Stimulated activated CD4-positive, alpha-beta T cell treated with anti-CD3 and anti-CD28 coated beads, Interleukin-4, amount 100 ng/mL, for 1 hour (primary cell): Measurements from ENCODE around the gene CYP11A1.
A peak's percentile ranks its signal among the peaks of the same experiment; 100 is the strongest.

Experiments
- DNase-seq: peaks from one replicate; pipeline ENCODE4 v3.0.0-alpha.2; 2020

CYP11A1 gene

DNA sequence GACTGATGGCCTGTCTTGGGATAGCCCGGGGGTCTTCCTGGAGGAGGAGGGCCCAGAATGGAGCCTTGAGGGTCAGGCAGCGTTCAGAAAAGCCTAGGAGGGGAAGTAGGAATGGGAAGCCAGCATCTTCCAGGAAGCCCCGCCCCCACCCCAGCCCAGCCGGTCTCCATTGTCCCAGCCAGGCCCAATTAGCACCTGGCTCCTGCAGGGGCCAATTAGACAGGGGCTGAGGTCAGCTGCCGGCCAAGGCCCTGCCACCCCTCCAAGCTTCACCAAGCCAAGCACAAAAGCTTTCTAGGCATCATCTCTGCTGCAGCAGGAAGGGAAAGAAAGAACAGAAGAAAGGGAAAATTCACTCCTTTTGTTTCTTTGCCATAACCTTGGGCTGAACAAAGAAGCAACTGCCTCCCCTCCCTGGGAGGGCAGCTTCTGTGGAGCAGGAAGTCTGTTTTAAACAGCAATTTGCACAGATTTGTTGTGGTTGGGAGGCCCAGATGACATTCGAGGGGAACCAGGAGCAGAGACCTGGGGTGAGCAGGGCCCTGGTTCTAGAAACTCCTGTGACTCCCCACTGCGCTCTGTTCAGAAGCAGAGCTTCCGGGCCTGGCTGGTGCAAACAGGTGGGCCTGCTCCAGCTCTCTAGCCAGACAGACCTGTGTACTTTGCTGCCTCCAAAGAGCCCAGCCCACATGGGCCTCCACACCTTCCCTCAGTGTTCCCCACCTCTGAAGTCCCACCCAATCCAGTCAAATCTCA is 47.7 kb downstream of the CYP11A1 start:
- DNase-seq, result no peak

- DNase-seq, result no peak
These were observed 48.3 kb downstream of the CYP11A1 start for GRCh38 chr15:74319138-74319460.

DNA sequence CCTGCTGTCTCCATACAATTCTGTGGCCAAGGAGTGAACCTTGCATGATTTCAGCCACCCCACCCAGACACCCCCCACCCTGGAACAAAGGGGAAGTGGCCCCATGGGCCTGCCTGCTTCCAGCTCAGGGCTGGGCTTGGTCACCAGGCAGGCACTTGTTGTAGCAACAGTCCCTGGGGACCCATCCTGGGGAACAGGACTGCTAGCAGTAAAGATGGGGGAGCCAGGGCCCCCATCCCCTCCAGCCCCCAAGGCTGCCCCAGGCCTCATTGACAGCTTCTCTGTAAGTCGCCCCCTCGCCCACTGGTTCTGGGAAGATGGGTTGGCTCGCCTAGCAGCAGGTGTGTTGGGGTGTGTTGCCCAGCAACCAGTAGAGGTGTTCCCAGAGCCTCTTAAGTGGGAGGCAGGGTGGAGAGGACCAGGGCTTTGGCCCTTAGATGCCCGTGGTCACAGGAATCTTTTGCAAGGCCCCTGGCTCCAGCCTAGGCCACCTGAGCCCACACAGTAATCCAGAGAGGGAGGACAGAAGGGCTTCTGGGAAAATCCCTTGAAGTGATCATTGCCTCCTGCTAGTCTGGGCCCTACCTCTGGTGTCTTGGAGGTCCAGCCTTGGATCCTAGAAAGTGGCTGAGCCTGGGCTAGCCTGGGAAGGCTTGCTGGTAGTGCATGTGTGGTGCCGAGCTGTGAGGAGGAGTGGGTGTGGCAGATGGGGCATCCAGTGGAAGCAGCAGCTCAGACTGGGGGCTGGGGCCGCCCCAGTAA is 48.9 kb downstream of the CYP11A1 start:
- DNase-seq, result no peak

DNA sequence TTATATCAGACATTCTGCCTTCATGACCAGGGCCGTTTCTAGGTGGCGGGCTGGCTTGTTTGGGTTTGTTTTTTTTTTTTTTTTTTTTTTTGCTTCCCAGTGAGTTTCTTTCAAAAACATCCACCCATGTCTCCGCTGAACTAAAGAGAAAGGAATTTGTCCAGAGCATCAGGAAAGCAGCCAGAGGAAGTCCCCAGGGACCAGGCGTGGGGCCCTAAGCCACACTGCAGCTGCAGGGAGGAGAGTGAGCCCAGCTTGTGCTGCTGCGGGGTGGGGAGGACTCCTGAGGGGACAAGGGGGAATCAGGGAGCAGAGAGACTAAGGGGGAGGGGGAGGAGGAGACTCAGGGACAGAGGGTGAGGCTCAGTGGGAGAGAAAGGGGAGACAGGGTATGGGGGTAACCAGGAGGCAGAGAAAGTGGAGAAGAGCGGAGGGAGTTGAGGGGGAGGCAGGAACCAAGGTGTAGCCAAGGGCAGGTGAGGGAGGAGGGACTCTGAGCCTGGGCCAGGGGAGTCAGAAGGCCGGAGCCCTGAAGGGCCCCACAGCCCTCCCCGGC is 49.5 kb downstream of the CYP11A1 start:
- DNase-seq, result no peak

- DNase-seq, result no peak
These were observed 51.3 kb downstream of the CYP11A1 start for GRCh38 chr15:74316141-74316540.

DNA sequence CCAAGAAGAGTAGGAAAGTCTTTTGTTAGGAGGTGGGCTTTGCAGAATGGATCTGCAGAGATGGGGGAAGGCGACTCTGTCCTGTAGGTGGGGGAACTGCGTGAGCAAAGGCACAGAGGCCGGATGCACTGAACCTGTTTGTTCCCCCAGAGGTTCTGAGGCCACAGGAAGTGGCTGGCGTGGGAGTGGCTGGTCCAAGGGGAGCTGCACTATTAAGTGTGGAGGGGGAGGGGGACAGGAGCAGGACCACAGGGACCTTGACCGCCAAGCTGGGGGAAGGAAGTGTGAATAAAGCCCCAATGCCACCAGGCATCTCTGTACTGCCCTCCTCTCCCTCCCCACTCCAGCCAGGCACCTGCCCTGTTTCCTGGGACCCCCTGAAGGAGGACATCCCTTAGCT is 51.8 kb downstream of the CYP11A1 start:
- DNase-seq, result no peak

DNA sequence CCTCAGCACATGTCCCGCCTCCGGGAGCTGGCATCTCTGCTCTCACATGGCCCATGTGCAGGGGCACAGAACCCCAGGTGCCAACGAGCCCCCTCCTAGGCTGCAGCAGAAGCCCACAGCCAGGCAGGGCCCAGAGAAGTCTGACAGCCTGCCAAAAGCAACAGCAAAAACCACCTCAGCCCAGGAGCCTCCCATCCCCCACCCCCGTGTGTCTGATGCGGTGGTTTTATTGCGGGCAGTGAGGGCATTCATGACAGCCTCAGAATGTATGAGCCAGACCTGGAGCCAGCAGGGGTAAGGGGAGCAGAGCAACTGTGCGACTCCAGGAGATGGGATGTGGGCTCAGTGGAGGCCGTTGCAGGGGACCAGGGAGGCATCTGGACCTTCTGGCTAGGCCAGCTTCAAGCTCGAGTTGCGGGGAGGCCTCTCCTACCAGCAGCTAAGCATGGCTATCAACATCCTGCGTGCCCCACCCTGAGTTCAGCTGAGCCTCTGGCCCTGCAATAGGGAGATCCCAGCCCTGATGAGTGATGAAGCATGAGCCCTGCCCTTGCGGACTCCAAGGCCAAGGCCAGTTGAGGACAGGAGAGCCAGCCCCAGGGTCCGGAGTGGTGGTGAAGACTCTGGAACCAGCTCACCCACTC is 52.5 kb downstream of the CYP11A1 start:
- DNase-seq, result no peak

- no peak for DNase-seq
These were observed 53.6 kb downstream of the CYP11A1 start for GRCh38 chr15:74313889-74314288.

DNA sequence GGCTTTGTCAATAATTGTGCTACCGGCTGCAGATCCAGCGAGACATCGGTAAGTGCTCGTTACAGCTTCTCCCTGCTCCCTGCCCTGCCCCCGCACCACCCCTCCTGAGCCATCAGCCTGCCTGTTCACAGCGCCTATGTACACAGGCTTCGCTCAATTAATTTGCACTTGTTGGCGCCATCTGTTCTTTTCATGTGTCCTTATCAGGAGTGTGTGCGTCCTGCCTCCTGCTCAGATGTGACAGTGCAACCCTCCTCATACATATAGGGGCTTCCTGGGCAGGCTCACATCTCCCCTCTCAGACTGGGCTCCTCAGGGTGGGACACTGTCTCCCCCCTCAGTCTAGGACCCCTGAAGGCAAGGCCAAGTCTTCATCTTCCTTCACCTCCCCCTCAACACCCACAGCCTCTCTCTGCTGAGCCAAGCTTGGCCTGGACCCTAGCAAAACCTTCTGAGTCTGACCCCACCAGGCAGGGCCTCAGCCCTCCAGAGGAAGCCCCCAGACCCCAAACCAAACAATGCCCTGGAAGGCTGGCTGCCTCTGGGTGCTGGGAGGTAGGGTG is 54.9 kb downstream of the CYP11A1 start:
- DNase-seq, result no peak

DNA sequence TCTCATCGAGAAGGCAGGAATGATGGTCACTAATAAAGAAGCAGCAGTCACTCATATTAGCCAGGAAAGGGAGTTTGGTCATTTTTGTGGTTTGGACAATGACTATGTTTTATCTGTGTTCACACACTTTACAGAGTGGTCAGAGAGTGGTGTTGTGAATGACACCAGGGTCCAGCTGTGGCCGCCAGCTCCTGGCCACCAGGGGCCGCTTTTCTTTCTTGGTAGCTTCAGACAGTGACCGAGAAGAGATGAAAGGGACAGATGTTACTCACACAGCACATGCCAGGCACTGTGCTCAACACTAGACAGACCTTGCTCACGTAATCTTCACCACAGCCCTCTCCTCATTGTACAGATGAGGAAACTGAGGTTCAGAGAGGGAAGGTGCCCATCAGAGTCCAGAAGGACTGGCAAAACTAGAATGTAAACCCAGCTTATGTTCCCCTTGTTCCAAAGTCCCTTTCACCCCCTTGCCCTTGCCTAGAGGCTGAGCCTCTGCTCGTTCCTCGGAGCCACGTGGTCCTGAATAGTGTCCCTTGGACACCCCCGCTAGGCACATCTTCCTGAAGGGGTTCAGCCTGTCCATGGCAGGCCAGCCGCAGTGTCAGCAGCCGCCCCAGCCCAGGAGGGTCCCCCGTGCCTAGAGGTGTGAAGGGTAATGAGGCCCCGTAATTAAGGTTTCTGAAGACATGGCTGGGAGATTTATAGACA is 55.6 kb downstream of the CYP11A1 start:
- DNase-seq, result no peak

GRCh38 chr15:74307827-74308811 is 59.3 kb downstream of the CYP11A1 start:
- DNase-seq, result peak; percentile 14

GRCh38 chr15:74306781-74307217 is 60.6 kb downstream of the CYP11A1 start:
- DNase-seq, result no peak

DNA sequence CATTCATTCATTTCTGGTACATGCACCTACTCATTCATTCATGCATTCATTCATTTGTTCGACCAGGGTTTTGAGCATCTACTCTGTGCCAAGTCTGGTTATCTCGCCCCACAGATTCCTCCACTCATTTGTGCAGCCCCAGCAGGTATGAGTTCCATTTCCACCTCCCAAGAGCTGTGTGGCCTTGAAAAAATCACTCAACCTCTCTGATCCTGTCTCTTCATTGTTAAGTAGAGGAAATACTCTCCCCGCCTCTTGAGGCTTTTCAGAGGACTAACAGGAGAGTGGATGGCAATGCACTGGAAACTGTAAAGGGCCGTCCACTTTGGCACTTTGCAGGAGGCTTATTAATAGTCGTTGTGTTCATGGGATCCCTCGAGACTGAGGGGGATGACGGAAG is 61.8 kb downstream of the CYP11A1 start:
- DNase-seq, result no peak

DNA sequence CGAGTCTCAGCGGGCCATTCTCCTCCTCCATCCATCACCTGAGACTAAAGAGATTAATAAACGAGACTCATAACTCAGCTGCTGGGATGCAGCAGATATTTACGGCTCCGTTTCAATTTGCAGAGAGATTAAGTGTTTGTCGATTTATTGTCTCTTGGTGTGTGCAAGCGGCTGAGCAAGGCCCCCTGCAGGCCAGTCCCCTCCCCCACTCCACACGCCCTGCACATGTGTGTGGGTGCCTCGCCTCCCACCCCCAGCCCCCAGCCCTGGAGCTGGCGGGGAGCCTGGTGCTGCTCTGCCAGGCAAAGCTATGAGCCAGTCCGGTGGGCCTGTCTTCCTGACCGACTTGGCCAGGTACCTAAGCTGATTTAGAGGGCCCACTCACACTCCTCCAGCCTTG is 63.0 kb downstream of the CYP11A1 start:
- no peak for DNase-seq

GRCh38 chr15:74303741-74304309 is 63.6 kb downstream of the CYP11A1 start:
- DNase-seq, result no peak

DNA sequence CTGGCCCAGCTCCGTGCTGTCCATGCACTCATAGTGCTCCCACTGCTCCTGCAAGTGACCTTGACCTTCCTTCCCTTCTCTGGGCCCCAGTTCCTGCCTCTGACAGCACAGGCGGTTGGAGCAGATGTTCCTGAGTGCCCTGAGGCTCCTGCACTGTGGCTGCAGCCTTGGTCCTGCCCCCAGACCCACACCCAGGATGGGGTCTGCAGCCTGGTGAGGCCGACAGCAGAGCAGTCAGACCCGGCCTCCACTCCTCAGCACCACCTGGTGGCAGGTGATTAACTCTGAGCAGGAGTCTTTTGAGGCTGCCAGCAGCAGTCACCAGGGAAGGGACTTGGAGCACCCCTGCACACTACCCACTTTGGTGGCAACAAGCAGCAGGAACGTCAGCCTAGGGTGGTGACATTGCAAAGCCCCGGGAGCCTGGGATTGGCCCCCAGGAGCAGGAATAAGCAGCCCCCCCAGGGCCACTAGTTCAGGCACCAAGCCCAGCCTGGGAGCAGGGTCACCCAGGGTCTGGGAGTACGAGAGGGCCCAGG is 64.6 kb downstream of the CYP11A1 start:
- peak; percentile 42 for DNase-seq

DNA sequence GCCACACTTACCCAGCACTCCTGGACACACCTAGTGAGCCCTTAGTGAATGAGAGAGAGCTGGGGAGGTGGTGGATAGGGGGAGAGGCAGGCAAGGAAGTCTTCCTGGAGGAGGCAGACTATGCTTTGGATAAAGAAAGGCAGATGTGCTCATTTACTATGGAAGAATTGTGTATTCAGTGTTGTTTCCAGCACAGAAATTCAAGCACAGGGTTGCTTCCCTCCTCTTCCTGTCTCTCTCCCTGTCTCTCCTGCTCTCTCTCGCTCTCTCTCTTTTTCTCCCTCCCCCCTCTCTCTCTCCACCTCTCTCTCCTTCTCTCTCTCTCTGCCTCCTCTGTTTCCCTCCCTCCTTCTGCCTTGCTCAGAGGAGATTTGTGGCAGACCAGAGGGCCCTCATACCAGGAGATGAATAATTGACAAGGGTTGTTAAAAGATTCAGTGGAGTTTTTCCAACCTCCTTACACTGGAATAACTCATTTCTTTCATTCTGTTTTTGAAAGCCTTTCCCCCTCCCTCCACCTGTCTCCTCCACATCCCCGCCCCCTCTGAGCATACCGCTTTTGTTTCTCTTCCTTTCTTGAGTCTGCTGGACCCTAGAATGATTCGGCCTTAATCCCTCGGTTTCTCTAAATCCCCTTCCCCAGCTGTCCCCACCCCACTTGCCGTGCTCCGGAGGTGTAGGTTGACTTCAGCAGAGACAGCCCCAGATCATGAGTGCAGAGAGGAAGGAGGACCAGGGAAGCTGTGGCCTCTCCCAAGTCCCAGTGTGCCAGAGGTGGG is 65.7 kb downstream of the CYP11A1 start:
- no peak for DNase-seq

- DNase-seq, result no peak
These were observed 67.2 kb downstream of the CYP11A1 start for GRCh38 chr15:74300057-74300795.

GRCh38 chr15:74297887-74298286 is 69.6 kb downstream of the CYP11A1 start:
- no peak for DNase-seq
